Activated CD4-positive, alpha-beta T cell treated with anti-CD3 and anti-CD28 coated beads for 1 hour (primary cell): ENCODE measurements around the gene MVD.

Source experiments
- DNase-seq: peaks from one replicate; pipeline ENCODE4 v3.0.0-alpha.2; 2020

The MVD gene

GRCh38 chr16:88638323-88639230, 24.3 kb downstream of the MVD start, which contains the start of gene IL17C:
Gene IL17C, plus strand, starts transcription at chr16:88638572. Its CDS starts 70 bp downstream, at chr16:88638642.
- no peak for DNase-seq

GRCh38 chr16:88636488-88637265, 26.2 kb downstream of the MVD start:
- no peak for DNase-seq

GRCh38 chr16:88635671-88636319, 27.1 kb downstream of the MVD start:
- DNase-seq: no peak

GRCh38 chr16:88634994-88635670, 27.8 kb downstream of the MVD start:
- no peak for DNase-seq

GRCh38 chr16:88634141-88634993, 28.5 kb downstream of the MVD start:
- DNase-seq: no peak

- no peak for DNase-seq
Observed at GRCh38 chr16:88633684-88634140, 29.2 kb downstream of the MVD start.

- no peak for DNase-seq
Observed at GRCh38 chr16:88632587-88632930, 30.3 kb downstream of the MVD start.

- DNase-seq: no peak
Observed at GRCh38 chr16:88631920-88632586, 30.8 kb downstream of the MVD start.

- no peak for DNase-seq
Observed at GRCh38 chr16:88631384-88631783, 31.5 kb downstream of the MVD start.

GRCh38 chr16:88630941-88631340, 31.9 kb downstream of the MVD start:
- DNase-seq: no peak

GRCh38 chr16:88630433-88630832, 32.5 kb downstream of the MVD start:
- no peak for DNase-seq

GRCh38 chr16:88629835-88630234, 33.1 kb downstream of the MVD start:
- no peak for DNase-seq

- no peak for DNase-seq
Observed at GRCh38 chr16:88628512-88628974, 34.3 kb downstream of the MVD start.

- no peak for DNase-seq
Observed at GRCh38 chr16:88627531-88628411, 35.1 kb downstream of the MVD start.

GRCh38 chr16:88626646-88627045, 36.2 kb downstream of the MVD start:
- DNase-seq: no peak

- DNase-seq: no peak
Observed at GRCh38 chr16:88624977-88625576, 37.8 kb downstream of the MVD start.

GRCh38 chr16:88624481-88624880, 38.4 kb downstream of the MVD start:
- DNase-seq: no peak

- DNase-seq: no peak
Observed at GRCh38 chr16:88623858-88624257, 39.0 kb downstream of the MVD start.

- DNase-seq: no peak
Observed at GRCh38 chr16:88622866-88623265, 40.0 kb downstream of the MVD start.

GRCh38 chr16:88622125-88622524, 40.8 kb downstream of the MVD start:
- DNase-seq: no peak
